Measurements from ENCODE around the gene ZNF682. TPM values are rescaled to one million over a fixed set of nuclear protein-coding genes. Genes with fewer than 3 reads are reported as not detected.
"Not testable (repeated sequence)": the region's sequence is repeated elsewhere in the genome, so short reads cannot be mapped to it uniquely, and the experiment has no call there.

Gene ZNF682
- total RNA-seq = 1 to 10 TPM; 3.6 to 5.9 (median 4.7) TPM
- long read RNA-seq, donor 1, partial matches to known transcripts = 0 of 1 reads
- long read RNA-seq, donor 1, other reads (novel, unspliced or antisense) = 0 of 1 reads
- long read RNA-seq, donor 2 = 0 reads

DNA sequence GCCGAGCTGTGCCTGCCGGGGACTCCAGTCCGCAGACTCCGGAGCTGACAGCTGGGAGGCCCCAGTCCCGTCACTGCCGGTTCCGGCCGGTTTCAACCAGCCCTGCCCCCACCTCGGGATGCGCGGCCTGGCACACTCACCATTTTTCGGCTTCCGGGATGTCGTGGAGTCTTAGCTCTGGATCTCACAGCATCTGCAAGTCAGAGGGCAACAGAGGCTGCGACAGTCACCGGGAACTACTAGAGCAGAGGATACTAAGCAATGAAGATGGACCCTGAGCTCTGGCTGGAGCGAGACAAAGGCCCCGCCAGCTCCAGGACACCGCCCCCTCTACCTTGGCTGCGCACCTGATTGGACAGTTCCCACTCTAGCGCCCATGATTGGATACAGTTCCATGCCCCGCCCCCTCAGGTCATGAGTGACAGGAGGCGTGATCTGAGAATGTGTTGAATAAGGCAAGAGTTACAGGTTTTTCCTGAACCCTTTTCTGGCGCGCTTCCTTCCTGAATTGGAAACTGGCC, at the start of gene ZNF682:
Gene ZNF682 (minus strand): TSS at position 303 of the 521 bp plus-strand sequence. CDS start 160 bp downstream, at position 143.
- TF ChIP-seq, protein P1, sequence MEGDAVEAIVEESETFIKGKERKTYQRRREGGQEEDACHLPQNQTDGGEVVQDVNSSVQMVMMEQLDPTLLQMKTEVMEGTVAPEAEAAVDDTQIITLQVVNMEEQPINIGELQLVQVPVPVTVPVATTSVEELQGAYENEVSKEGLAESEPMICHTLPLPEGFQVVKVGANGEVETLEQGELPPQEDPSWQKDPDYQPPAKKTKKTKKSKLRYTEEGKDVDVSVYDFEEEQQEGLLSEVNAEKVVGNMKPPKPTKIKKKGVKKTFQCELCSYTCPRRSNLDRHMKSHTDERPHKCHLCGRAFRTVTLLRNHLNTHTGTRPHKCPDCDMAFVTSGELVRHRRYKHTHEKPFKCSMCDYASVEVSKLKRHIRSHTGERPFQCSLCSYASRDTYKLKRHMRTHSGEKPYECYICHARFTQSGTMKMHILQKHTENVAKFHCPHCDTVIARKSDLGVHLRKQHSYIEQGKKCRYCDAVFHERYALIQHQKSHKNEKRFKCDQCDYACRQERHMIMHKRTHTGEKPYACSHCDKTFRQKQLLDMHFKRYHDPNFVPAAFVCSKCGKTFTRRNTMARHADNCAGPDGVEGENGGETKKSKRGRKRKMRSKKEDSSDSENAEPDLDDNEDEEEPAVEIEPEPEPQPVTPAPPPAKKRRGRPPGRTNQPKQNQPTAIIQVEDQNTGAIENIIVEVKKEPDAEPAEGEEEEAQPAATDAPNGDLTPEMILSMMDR (IDR thresholded peaks at IDR 0.05) = no peak
- intact Hi-C loops (cut with DNase I, micrococcal nuclease) = no loop called here
- no peaks in the 10 kb centered on the region for H3K9me3 ChIP-seq
- peak; percentile 92 to 97 (median 95) for DNase-seq
- peak; percentile 100 for ATAC-seq
- H3K36me3 ChIP-seq (ENCODE audit: low read depth) = no peaks in the 10 kb centered on the region
- no peaks in the 10 kb centered on the region for H3K4me1 ChIP-seq (ENCODE audit: low read depth)
- H3K4me3 ChIP-seq = peak within 1 kb of the TSS; percentile 44

DNA sequence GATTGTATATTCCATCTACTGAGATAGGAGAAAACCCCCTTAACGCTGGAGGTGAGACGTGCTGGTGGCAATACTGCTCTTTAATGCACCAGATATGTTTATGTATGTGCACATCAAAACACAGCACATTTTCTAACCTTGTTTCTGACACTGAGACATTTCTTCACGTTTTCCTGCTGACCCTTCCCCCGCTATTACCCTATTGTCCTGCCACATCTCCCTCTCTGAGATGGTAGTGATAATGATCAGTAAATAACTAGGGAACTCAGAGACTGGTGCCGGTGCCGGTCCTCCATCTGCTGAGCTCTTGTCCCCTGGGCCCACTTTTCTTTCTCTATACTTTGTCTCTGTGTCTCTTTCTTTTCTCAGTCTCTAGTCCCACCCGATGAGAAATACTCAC, 43.6 kb upstream of the ZNF682 start:
- H3K4me3 ChIP-seq; H3K36me3 ChIP-seq (ENCODE audit: low read depth); ATAC-seq; H3K4me1 ChIP-seq (ENCODE audit: low read depth); DNase-seq; intact Hi-C loops (cut with DNase I, micrococcal nuclease): not testable (repeated sequence)
- peaks cover 27% of the 10 kb centered on the region for H3K9me3 ChIP-seq

DNA sequence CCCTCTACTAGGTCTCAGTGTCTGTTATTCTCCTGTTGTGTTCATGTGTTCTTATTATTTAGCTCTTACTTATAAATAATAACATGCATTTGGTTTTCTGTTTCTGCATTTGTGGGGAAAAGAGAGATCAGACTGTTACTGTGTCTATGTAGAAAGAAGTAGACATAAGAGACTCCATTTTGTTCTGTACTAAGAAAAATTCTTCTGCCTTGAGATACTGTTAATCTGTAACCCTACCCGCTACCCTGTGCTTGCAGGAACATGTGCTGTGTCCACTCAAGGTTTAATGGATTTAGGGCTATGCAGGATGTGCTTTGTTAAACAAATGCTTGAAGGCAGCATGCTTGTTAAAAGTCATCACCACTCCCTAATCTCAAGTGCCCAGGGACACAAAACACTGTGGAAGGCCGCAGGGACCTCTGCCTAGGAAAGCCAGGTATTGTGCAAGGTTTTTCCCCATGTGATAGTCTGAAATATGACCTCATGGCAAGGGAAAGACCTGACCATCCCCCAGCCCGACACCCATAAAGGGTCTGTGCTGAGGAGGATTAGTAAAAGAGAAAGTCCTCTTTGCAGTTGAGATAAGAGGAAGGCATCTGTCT, 43.0 kb upstream of the ZNF682 start:
- intact Hi-C loops (cut with DNase I, micrococcal nuclease); ATAC-seq; DNase-seq; H3K4me3 ChIP-seq; H3K4me1 ChIP-seq (ENCODE audit: low read depth); H3K36me3 ChIP-seq (ENCODE audit: low read depth): not testable (repeated sequence)
- H3K9me3 ChIP-seq = peaks cover 23% of the 10 kb centered on the region

DNA sequence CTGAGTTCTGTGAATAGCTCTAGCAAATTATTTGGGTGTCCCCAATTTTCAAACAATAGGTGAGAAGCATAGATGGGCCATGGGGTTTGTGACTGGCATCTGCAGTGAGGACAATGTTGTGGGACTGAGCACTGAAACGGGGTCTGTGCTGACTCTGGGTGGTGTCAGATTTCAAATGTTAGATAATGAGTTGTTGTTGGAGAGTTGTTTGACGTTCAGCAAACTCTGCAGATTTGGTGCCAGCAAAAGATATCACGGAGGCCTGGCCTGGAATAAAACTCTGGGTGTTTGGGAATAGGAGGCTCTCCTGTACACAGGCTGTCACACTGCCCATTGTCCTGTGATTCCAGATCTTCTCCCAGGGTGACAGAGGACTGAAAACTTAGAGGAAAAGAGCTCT, 41.4 kb upstream of the ZNF682 start:
- intact Hi-C loops (cut with DNase I, micrococcal nuclease) = no loop called here
- no peak for ATAC-seq
- Histone ChIP-seq H3K4me1 (ENCODE audit: low read depth) (peaks cover 4% of the 10 kb centered on the region), H3K9me3 (peaks cover 16% of the 10 kb centered on the region), H3K36me3 (ENCODE audit: low read depth) (no peaks in the 10 kb centered on the region), H3K4me3 (no peak overlapping the region)
- no peak for DNase-seq
- TF ChIP-seq, protein P1 (IDR thresholded peaks at IDR 0.05) = no peak

DNA sequence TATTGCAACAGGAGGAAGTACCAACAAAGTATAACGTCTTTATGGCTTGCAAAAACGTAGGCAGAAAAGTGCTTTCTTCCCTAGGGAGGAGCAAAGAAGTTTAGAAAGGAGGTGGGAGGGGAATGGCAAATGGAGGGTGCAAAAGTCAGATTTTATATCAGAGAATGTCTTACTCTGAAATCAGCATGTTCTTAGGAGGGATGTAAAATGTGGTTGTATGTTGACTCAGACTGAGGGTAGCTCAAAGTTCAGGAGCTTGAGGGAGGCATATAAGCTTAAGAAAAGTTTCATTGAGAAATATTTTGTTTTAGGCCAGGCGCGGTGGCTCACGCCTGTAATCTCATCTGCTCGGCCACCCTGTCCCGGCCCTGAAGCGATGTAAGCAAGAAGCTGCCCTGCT, 40.2 kb upstream of the ZNF682 start:
- Histone ChIP-seq H3K36me3 (ENCODE audit: low read depth) (no peaks in the 10 kb centered on the region), H3K9me3 (peaks cover 5% of the 10 kb centered on the region), H3K4me3 (no peak overlapping the region), H3K4me1 (ENCODE audit: low read depth) (peaks cover 4% of the 10 kb centered on the region)
- TF ChIP-seq, protein P1 (IDR thresholded peaks at IDR 0.05) = no peak
- peak in 1 of 3 donors; percentile 31 for DNase-seq
- intact Hi-C loops (cut with DNase I, micrococcal nuclease) = no loop called here
- peak; percentile 20 for ATAC-seq

DNA sequence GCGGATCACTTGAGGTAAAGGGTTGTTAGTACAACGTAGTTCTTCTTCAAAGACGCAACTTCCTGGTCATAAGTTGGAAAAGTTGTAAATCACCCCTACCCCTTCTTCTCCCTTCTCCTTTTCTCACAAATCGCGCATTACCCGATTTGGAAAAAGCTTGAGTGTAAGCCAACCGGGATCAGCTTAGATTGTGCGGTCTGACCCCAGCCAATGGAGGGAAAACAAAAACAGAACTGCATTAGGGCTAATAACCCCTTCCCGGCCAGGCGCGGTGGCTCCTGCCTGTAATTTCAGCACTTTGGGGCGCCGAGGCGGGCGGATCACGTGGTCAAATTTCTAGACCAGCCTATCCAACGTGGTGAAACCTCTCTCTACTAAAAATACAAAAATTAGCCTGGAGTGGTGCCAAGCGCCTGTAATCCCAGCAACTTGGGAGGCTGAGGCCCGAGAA, 39.3 kb upstream of the ZNF682 start:
- Histone ChIP-seq H3K4me3 (peak overlapping the region; percentile 12), H3K4me1 (ENCODE audit: low read depth) (peaks cover 4% of the 10 kb centered on the region), H3K36me3 (ENCODE audit: low read depth) (no peaks in the 10 kb centered on the region), H3K9me3 (peaks cover under 1% of the 10 kb centered on the region)
- TF ChIP-seq, protein P1 (IDR thresholded peaks at IDR 0.05) = no peak
- ATAC-seq = no peak
- peak in 2 of 3 donors; percentile 14 to 58 for DNase-seq
- intact Hi-C loops (cut with DNase I, micrococcal nuclease) = no loop called here
